SJCRH30 (cell line): ENCODE data around the gene SLC16A6. TPM values are rescaled to one million over a fixed set of nuclear protein-coding genes. Genes with fewer than 3 reads are reported as not detected.
"Not testable (repeated sequence)": the region's sequence is repeated elsewhere in the genome, so short reads cannot be mapped to it uniquely, and the experiment has no call there.

Experiments used
- DNase-seq, 2 experiments: peaks; one replicate each; pipeline ENCODE4 v3.0.0-alpha.2; 2015 to 2020
- H3K27ac ChIP-seq: fragments of 250-450 bp; sonication (Bioruptor Pico); 2 replicates; pipeline ENCODE4 v1.5.1; 2020; ENCODE audit warnings: mild to moderate bottlenecking, moderate library complexity
- H3K27me3 ChIP-seq: fragments of 250-450 bp; sonication (Bioruptor Pico); 2 replicates; pipeline ENCODE4 v1.5.1; 2020; ENCODE audit warnings: mild to moderate bottlenecking, moderate library complexity
- H3K36me3 ChIP-seq: fragments of 250-450 bp; sonication (Bioruptor Pico); 2 replicates; pipeline ENCODE4 v1.5.1; 2020; ENCODE audit warnings: mild to moderate bottlenecking, moderate library complexity
- H3K4me1 ChIP-seq: fragments of 250-450 bp; sonication (Bioruptor Pico); 2 replicates; pipeline ENCODE4 v1.5.1; 2020; ENCODE audit warnings: mild to moderate bottlenecking, moderate library complexity
- H3K4me3 ChIP-seq: fragments of 250-450 bp; sonication (Bioruptor Pico); 2 replicates; pipeline ENCODE4 v1.5.1; 2020; ENCODE audit warnings: mild to moderate bottlenecking, moderate library complexity
- H3K9me3 ChIP-seq: fragments of 250-450 bp; sonication (Bioruptor Pico); replicated peaks from 2 replicates; pipeline ENCODE4 v1.5.1; 2020; ENCODE audit warnings: mild to moderate bottlenecking, moderate library complexity
- total RNA-seq: library from RNA; depleted of rRNA; stranded (reverse); fragments of >200 nt; shearing (Covaris generic); gene quantifications from 2 replicates; pipeline ENCODE4 v1.2.3, GENCODE V29; 2014

Gene SLC16A6
- total RNA-seq, 1 experiment from 2014 or later = 0.30 TPM

DNA sequence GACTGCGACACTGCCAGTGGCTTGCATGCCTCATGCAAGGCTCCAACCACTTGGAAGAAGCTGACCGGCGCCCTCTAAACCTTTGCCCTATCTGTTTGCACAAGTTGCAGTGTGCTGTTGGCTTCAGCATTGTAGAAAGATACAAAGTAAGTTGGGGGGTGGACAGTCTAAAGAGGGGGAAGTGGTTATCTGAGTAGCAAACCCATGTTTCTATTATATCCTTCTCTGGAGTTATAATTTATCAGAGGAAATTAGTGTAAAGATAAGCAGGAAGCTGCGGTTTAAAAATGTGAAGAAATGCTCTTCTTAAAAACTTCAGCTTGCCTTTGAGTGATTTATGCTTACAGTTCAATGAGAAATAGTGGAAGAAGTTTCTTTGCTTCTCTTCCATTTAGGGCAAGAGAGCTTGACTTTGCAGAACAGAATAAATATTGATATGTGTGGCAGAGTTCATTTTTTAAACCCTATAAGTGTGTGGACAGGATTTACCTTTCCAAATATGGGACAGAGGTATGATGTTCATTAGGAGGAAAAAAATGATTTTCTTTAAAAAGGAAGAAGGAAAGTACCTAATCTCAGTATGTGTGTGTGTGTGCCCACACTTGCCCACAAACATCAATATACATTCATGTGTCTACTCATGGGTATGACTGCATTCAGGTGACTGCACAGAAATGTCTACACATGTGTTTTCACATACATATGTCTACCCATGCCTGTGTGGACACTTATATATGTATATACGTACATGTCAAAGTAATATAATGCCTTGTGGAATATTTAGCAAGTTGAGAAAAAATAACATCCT is 35.0 kb downstream of the SLC16A6 start:
- peaks cover 8% of the 10 kb centered on the region for H3K4me1 ChIP-seq

GRCh38 chr17:68255151-68255550 is 35.8 kb downstream of the SLC16A6 start:
- Histone ChIP-seq H3K27ac (no peak overlapping the region), H3K9me3 (no peaks in the 10 kb centered on the region), H3K27me3 (no peaks in the 10 kb centered on the region; the same call in 1 of the 2 replicates), H3K4me3 (no peak overlapping the region), H3K4me1 (peaks cover 8% of the 10 kb centered on the region), H3K36me3 (peaks cover 5% of the 10 kb centered on the region; the same call in 1 of the 2 replicates)
- no peak for DNase-seq

More for the DNA sequence above, 35.0 kb downstream of the SLC16A6 start:
- no peaks in the 10 kb centered on the region for H3K9me3 ChIP-seq
- no peak for DNase-seq
- H3K27ac ChIP-seq = no peak overlapping the region
- H3K4me3 ChIP-seq = no peak overlapping the region
- no peaks in the 10 kb centered on the region; the same call in 1 of the 2 replicates for H3K27me3 ChIP-seq
- peaks cover 2% of the 10 kb centered on the region; the same call in 1 of the 2 replicates for H3K36me3 ChIP-seq

GRCh38 chr17:68253426-68253825 is 37.5 kb downstream of the SLC16A6 start:
- DNase-seq, H3K36me3 ChIP-seq, H3K4me1 ChIP-seq, H3K27me3 ChIP-seq, H3K9me3 ChIP-seq, H3K4me3 ChIP-seq, H3K27ac ChIP-seq: not testable (repeated sequence)

DNA sequence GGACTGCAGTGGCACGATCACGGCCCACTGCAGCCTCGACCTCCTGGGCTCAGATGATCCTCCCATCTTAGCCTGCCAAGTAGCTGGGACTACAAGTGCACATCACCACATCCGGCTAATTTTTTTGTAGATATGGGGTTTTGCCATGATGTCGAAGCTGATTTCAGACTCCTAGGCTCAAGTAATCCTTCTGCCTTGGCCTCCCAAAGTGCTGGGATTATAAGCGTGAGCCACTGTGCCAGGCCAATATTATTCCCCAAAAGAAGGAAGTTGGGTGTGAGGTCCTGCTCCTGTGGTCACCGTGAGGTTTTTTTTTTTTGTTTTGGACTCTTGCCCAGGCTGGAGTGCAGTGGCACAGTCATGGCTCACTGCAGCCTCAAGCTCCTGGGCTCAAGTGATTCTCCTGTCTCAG is 41.6 kb downstream of the SLC16A6 start:
- H3K27me3 ChIP-seq = no peaks in the 10 kb centered on the region
- no peak overlapping the region for H3K4me3 ChIP-seq
- DNase-seq = peak in 1 of 2 experiments; percentile 18
- no peaks in the 10 kb centered on the region for H3K9me3 ChIP-seq
- no peaks in the 10 kb centered on the region for H3K4me1 ChIP-seq
- H3K27ac ChIP-seq = no peak overlapping the region
- H3K36me3 ChIP-seq = peaks cover 5% of the 10 kb centered on the region; the same call in 1 of the 2 replicates

DNA sequence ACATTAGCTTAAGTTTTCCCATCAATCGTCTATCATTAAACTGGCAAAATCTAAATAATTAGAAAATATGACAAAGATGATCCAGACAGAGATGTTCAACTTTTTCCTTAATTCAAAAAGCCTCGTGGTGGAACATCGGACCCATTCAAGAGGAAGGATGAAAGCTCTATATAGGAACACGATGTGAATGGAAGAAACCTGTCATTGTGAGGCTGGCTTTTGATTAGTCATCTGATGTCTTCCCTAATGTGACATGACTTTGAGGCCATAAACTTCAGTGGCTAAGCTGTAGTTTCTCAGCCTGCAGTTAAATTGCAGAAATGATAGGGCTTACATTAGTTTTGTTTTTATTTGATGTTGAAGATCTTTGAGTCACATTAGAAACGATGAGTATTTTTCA is 42.0 kb downstream of the SLC16A6 start:
- no peaks in the 10 kb centered on the region for H3K27me3 ChIP-seq
- H3K27ac ChIP-seq = no peak overlapping the region
- no peaks in the 10 kb centered on the region for H3K4me1 ChIP-seq
- no peaks in the 10 kb centered on the region for H3K9me3 ChIP-seq
- no peak for DNase-seq
- no peak overlapping the region for H3K4me3 ChIP-seq
- 0 out of 2 replicates have a peak, but pooled peaks cover 5% of the 10 kb centered on the region for H3K36me3 ChIP-seq

DNA sequence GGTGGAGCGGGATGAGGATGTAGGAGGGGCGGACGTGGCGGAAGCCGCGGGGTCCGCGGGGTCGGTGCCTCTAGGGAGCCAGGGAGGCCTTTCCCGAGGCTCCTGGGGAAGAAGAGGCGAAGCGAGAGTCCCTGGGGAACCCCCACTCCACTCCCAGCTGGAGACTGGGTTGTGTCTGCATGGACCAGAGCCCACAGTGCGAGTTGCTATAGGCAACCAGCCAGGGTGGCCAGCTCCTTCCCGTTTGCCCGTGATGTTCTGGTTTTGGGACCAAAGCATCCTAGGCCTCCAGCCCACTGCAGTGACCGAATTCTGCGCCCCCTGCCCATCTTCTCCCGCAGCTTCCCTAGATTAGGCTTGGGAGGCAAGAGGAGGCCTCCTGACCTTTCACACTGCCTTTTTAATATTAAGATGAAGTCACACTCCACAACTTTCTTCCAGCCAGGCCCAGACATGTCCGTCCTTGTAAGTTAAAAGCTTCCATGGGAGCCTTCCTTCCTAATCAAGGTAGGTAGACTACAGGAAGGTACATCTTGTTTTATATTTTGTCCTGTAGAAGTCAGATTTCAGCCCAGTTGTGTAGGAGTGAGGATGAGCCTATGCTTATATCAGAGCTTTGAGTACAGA is 42.6 kb downstream of the SLC16A6 start:
- no peaks in the 10 kb centered on the region for H3K9me3 ChIP-seq
- H3K4me3 ChIP-seq = peak overlapping the region; percentile 87
- no peaks in the 10 kb centered on the region for H3K4me1 ChIP-seq
- DNase-seq = no peak
- peak overlapping the region; percentile 97 for H3K27ac ChIP-seq
- H3K27me3 ChIP-seq = no peaks in the 10 kb centered on the region
- 0 out of 2 replicates have a peak, but pooled peaks cover 5% of the 10 kb centered on the region for H3K36me3 ChIP-seq

GRCh38 chr17:68247445-68248198 is 43.3 kb downstream of the SLC16A6 start, which contains the start of gene AMZ2:
Gene AMZ2 (plus strand): TSS chr17:68248043. CDS start chr17:68250188, 2,145 bp downstream.
- Histone ChIP-seq H3K27me3 (no peaks in the 10 kb centered on the region), H3K9me3 (no peaks in the 10 kb centered on the region), H3K36me3 (0 out of 2 replicates have a peak, but pooled peaks cover 5% of the 10 kb centered on the region), H3K4me1 (no peaks in the 10 kb centered on the region), H3K27ac (peak within 1 kb of the TSS; percentile 97), H3K4me3 (peak within 1 kb of the TSS; percentile 87)
- DNase-seq = peak; percentile 95

DNA sequence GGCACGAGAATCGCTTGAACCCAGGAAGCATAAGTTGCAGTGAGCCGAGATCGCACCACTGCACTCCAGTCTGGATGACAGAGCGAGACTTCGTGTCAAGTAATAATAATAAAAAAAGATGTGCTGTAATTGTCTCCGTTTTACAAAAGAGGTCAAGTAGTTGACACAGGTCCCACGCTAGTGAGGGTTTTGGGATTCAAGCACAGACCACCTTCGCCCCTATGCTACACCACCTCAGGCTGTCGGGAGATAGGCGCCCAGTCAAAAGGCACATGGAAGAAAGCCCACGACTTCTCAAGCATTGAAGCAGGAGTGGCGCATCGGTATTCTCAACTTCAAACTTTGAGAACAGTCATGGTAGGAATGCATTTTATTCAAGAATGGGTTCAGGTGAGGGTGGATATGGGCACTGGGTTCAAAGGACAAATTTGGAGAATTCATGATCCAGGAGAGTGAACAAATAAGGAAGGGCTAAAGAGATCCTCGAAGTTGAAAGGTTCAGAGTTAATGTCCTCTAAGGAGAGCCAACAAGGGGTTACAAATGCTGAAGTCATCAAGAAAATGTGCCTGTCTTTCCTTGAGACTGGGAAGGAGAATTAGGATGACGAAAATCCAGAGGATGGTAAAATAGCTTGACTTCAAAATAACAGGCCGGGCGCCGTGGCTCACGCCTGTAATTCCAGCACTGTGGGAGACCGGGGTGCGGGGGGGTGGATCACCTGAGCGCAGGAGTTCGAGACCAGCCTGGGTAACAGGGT is 44.5 kb downstream of the SLC16A6 start:
- H3K36me3 ChIP-seq = 0 out of 2 replicates have a peak, but pooled peaks cover 3% of the 10 kb centered on the region
- H3K27me3 ChIP-seq = no peaks in the 10 kb centered on the region
- no peak overlapping the region for H3K27ac ChIP-seq
- no peaks in the 10 kb centered on the region for H3K4me1 ChIP-seq
- H3K9me3 ChIP-seq = no peaks in the 10 kb centered on the region
- DNase-seq = no peak
- peak overlapping the region; percentile 87; the same call in 1 of the 2 replicates for H3K4me3 ChIP-seq

DNA sequence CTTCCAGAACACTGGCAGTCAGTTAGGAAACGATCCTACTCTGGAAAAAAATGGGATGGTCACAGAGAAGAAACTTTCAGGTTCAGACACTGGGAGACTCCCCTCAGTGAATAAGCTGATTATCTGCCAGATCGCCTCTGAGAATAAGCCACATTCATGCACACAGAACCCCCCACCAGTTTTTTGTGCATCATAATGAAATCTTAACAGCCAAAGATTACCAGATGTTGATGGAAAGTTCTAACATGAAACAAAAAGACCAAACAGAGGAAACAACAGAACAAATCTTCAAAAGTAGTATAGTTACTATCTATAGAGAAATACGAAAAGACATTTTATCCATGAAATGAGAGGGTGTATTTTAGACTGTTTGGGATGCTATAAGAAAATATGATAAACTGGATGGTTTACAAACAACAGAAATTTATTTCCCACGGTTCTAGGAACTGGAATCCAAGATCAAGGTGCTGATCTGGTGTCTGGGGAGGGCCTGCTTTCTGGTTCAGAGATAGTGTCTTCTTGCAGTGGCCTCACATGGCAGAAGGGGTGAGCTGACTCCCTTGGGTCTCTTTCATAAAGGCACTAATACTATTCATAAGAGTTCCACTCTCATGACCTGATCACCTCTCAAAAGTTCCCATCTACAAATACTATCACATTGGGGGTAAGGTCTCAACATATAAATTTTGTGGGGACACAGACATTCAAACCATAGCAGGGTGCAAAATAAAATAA is 51.1 kb downstream of the SLC16A6 start:
- no peaks in the 10 kb centered on the region for H3K9me3 ChIP-seq
- no peaks in the 10 kb centered on the region for H3K36me3 ChIP-seq
- no peaks in the 10 kb centered on the region for H3K27me3 ChIP-seq
- H3K27ac ChIP-seq = no peak overlapping the region
- H3K4me1 ChIP-seq = no peaks in the 10 kb centered on the region
- DNase-seq = no peak
- H3K4me3 ChIP-seq = no peak overlapping the region

GRCh38 chr17:68238871-68239253 is 52.1 kb downstream of the SLC16A6 start:
- no peaks in the 10 kb centered on the region for H3K9me3 ChIP-seq
- no peaks in the 10 kb centered on the region for H3K27me3 ChIP-seq
- no peaks in the 10 kb centered on the region for H3K4me1 ChIP-seq
- no peak for DNase-seq
- no peak overlapping the region for H3K4me3 ChIP-seq
- no peak overlapping the region for H3K27ac ChIP-seq
- H3K36me3 ChIP-seq = no peaks in the 10 kb centered on the region

DNA sequence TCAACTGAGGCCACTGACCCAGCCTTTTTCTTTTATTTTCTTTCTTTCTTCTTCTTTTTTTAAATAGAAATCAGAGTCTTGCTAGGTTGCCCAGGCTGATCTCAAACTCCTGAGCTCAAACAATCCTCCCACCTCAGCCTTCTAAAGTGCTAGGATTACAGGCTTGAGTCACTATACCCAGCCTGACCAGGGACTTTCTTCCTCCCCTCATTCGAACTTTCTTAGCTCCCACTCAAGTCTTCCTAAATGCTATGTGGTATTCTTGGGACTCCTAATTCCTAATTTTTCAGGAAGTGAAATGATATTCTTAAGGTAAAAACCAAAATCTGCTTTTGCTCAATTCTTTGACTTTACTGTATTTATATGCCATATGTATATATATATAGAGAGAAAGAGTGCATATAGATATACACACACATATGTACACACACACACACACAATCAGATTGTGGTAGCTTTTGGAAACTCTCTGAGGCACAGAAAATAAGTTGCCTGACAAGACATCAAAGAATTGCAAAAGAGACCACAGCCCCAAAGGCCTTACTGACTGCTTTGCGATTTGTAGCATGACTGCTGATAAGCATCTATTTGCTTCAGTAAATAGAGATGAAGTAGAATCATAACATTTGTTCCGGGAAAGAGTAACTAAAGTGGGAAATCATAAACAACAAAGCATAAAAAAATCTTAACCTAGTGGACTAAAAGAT is 52.6 kb downstream of the SLC16A6 start:
- Histone ChIP-seq H3K4me1 (no peaks in the 10 kb centered on the region), H3K27me3 (no peaks in the 10 kb centered on the region), H3K4me3 (no peak overlapping the region), H3K27ac (no peak overlapping the region), H3K9me3 (no peaks in the 10 kb centered on the region), H3K36me3 (no peaks in the 10 kb centered on the region)
- no peak for DNase-seq

- not testable (repeated sequence) for H3K27ac ChIP-seq
Measured at GRCh38 chr17:68237369-68238163, 53.4 kb downstream of the SLC16A6 start.

More at GRCh38 chr17:68237369-68238163, 53.4 kb downstream of the SLC16A6 start:
- not testable (repeated sequence) for H3K9me3 ChIP-seq, H3K4me3 ChIP-seq, H3K27me3 ChIP-seq, DNase-seq, H3K4me1 ChIP-seq, H3K36me3 ChIP-seq
